ENCODE measurements around the gene CFAP73. TPM values are rescaled to one million over a fixed set of nuclear protein-coding genes. Genes with fewer than 3 reads are reported as not detected.

The CFAP73 gene
- total RNA-seq, 4 donors from 2014 or later: 0.26 TPM; not detected in 3

- TF ChIP-seq CTCF (IDR thresholded peaks at IDR 0.05) (peak; percentile 25 to 67 (median 43)), POLR2A (IDR thresholded peaks at IDR 0.05) (no peak)
- intact Hi-C loops (cut with DNase I): no loop called here
- no peaks in the 10 kb centered on the region for H3K27me3 ChIP-seq
- no peak overlapping the region for H3K4me3 ChIP-seq
- 2 to 9% methylated on average over 4 of the region's 4 CpGs for WGBS, 2 donors
- peaks cover 2 to 11% (median 3%) of the 10 kb centered on the region in 3 donors for H3K36me3 ChIP-seq
- H3K9me3 ChIP-seq: no peaks in the 10 kb centered on the region
- H3K4me1 ChIP-seq: peaks cover 0 to 24% (median 11%) of the 10 kb centered on the region in 3 donors
- DNase-seq: no peak
- H3K27ac ChIP-seq: no peak overlapping the region
Observed at GRCh38 chr12:113196990-113197389, 47.5 kb downstream of the CFAP73 start.

GRCh38 chr12:113197518-113198077, 48.1 kb downstream of the CFAP73 start:
- H3K27ac ChIP-seq: no peak overlapping the region
- no peak for DNase-seq
- 89 to 90% methylated on average over 4 to 8 of the region's 8 CpGs for WGBS, 2 donors
- no peak overlapping the region for H3K4me3 ChIP-seq
- peaks cover 0 to 5% (median 0%) of the 10 kb centered on the region in 3 donors for H3K36me3 ChIP-seq
- TF ChIP-seq POLR2A (IDR thresholded peaks at IDR 0.05) (no peak), CTCF (IDR thresholded peaks at IDR 0.05) (no peak)
- intact Hi-C loops (cut with DNase I): no loop called here
- H3K27me3 ChIP-seq: no peaks in the 10 kb centered on the region
- peaks cover 0 to 24% (median 11%) of the 10 kb centered on the region in 3 donors for H3K4me1 ChIP-seq
- no peaks in the 10 kb centered on the region for H3K9me3 ChIP-seq

DNA sequence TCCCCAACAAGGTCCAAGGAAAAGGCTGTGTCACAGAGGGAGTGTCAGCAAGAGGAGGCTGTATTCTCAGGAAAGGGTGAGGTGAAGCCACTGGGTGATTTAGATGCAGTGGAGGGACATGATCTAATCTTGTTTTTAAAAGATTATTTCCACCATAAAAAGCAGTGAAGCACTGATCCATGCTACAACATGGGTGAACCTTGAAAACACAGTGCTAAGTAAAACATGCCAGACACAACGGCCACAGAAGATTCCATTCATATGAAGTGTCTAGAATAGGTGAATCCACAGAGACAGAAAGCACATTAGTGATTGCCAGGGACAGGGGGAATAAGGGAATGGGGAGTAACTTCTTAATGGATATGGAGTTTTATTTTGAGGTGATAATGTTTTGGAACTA, 48.8 kb downstream of the CFAP73 start:
- H3K27me3 ChIP-seq: no peaks in the 10 kb centered on the region
- no peak overlapping the region for H3K4me3 ChIP-seq
- peaks cover 0 to 20% (median 10%) of the 10 kb centered on the region in 3 donors for H3K4me1 ChIP-seq
- 42 to 59% methylated on average over 1 of the region's 1 CpG for WGBS, 2 donors
- no peaks in the 10 kb centered on the region for H3K36me3 ChIP-seq
- H3K27ac ChIP-seq: no peak overlapping the region
- intact Hi-C loops (cut with DNase I): no loop called here
- H3K9me3 ChIP-seq: no peaks in the 10 kb centered on the region
- TF ChIP-seq POLR2A (IDR thresholded peaks at IDR 0.05): no peak
- TF ChIP-seq CTCF (IDR thresholded peaks at IDR 0.05): no peak
- DNase-seq: no peak

DNA sequence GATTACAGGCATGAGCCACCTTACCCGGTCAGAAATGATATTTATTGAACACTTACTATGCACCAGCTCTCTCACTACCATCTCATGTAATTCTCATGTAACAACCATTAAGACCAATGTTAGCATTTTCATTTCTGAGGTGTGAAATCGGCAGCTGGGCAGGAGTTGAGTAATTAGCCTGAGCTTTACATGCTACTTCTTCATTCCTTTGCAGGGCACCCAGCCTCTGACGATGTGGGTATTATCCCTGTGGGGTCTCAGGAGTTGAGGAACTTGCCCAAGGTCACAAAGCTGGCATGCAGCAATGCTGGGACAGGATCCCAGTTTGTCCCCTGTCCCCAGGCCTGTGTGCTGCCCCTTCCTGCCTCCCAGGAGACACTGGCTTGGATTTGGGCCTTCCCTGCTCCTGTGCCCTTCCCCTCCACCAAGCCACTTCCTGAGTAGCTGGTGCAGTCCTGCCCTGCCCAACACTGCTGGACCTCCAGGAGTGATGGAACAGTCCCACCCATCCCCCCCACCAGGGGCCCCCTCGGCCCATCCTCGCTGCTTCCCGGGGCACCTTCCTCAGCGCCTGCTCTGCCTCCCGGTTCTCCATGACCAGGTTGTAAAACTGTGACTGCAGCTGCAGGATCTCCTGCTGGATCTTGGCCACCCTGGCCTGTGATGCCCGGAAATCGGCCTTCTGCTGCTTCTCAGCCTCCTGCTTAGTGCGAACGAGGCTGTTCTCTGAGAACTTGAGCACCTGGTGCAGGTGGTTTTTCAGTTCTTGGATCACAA, 50.7 kb downstream of the CFAP73 start:
- intact Hi-C loops (cut with DNase I): loop anchor here (10.0 kb wide), 1 partner anchor 225 kb away; the partner anchor contains the start of gene SDSL
- WGBS, 2 donors: 90 to 91% methylated on average over 9 to 10 of the region's 12 CpGs
- TF ChIP-seq POLR2A (IDR thresholded peaks at IDR 0.05) (no peak), CTCF (IDR thresholded peaks at IDR 0.05) (no peak)
- Histone ChIP-seq H3K4me1 (peaks cover 0 to 22% (median 11%) of the 10 kb centered on the region in 3 donors), H3K27ac (no peak overlapping the region), H3K27me3 (no peaks in the 10 kb centered on the region), H3K36me3 (no peaks in the 10 kb centered on the region), H3K9me3 (no peaks in the 10 kb centered on the region), H3K4me3 (no peak overlapping the region)
- DNase-seq: no peak
